ENCODE data around the gene INPP5A.
"Not testable (repeated sequence)": the region's sequence is repeated elsewhere in the genome, so short reads cannot be mapped to it uniquely, and the experiment has no call there.

Gene INPP5A

GRCh38 chr10:132671228-132672154 lies 133.9 kb downstream of the INPP5A start:
- no peak for TF ChIP-seq CTCF (IDR thresholded peaks at IDR 0.05; ENCODE audit: low read depth, low read length)
- no peak for DNase-seq (ENCODE audit: extremely low read depth, low read depth)

- DNase-seq (ENCODE audit: extremely low read depth, low read depth), result not testable (repeated sequence)
These were observed 136.2 kb downstream of the INPP5A start for GRCh38 chr10:132673746-132674145.

- no peak for TF ChIP-seq CTCF (IDR thresholded peaks at IDR 0.05; ENCODE audit: low read depth, low read length)
These were observed 136.7 kb downstream of the INPP5A start for GRCh38 chr10:132674311-132674710.

GRCh38 chr10:132675031-132675740 lies 137.6 kb downstream of the INPP5A start:
- DNase-seq (ENCODE audit: extremely low read depth, low read depth), result no peak

More at GRCh38 chr10:132674311-132674710, 136.7 kb downstream of the INPP5A start:
- no peak for DNase-seq (ENCODE audit: extremely low read depth, low read depth)

GRCh38 chr10:132676193-132676891 lies 138.8 kb downstream of the INPP5A start:
- no peak for TF ChIP-seq CTCF (IDR thresholded peaks at IDR 0.05; ENCODE audit: low read depth, low read length)
- DNase-seq (ENCODE audit: extremely low read depth, low read depth), result no peak

More at GRCh38 chr10:132675031-132675740, 137.6 kb downstream of the INPP5A start:
- no peak for TF ChIP-seq CTCF (IDR thresholded peaks at IDR 0.05; ENCODE audit: low read depth, low read length)

GRCh38 chr10:132677096-132677472 lies 139.5 kb downstream of the INPP5A start:
- TF ChIP-seq CTCF (IDR thresholded peaks at IDR 0.05; ENCODE audit: low read depth, low read length), result no peak

GRCh38 chr10:132677473-132678227 lies 140.1 kb downstream of the INPP5A start:
- TF ChIP-seq CTCF (IDR thresholded peaks at IDR 0.05; ENCODE audit: low read depth, low read length), result no peak
- no peak for DNase-seq (ENCODE audit: extremely low read depth, low read depth)

More at GRCh38 chr10:132677096-132677472, 139.5 kb downstream of the INPP5A start:
- DNase-seq (ENCODE audit: extremely low read depth, low read depth), result no peak

Measured in AG09319 (cell line).